SKM-1 (cell line): ENCODE data around the gene LDLRAD3.

ENCODE experiments used
- DNase-seq: peaks from one replicate; lab custom pipeline; 2025; ENCODE audit not compliant: unreplicated experiment; lab: John Stamatoyannopoulos, UW

LDLRAD3 gene

GRCh38 chr11:36261094-36261493 lies 317.2 kb downstream of the LDLRAD3 start:
- DNase-seq, result no peak

GRCh38 chr11:36264011-36264972 lies 320.4 kb downstream of the LDLRAD3 start:
- no peak for DNase-seq

GRCh38 chr11:36264973-36265344 lies 321.1 kb downstream of the LDLRAD3 start:
- no peak for DNase-seq

GRCh38 chr11:36265793-36266628 lies 322.1 kb downstream of the LDLRAD3 start:
- peak; percentile 12 for DNase-seq

DNA sequence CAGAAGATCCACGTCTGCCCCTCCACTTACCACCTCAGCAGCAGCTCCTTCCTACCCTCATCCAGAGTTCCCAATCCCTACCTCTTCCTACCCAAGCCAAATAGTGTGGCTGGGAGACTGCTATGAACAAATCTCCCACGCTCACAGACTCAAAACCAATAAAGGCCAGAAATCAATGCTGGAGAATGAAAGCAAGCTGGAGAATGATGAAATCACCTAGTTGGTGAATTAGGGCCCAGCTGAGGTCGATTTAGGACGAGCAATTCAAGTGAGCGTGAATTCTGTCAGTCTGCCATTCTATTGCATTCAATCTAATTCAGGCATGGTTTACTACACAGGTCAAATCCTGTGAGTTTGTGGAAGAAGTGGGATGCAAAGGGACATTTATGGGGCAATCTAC lies 322.9 kb downstream of the LDLRAD3 start:
- no peak for DNase-seq

DNA sequence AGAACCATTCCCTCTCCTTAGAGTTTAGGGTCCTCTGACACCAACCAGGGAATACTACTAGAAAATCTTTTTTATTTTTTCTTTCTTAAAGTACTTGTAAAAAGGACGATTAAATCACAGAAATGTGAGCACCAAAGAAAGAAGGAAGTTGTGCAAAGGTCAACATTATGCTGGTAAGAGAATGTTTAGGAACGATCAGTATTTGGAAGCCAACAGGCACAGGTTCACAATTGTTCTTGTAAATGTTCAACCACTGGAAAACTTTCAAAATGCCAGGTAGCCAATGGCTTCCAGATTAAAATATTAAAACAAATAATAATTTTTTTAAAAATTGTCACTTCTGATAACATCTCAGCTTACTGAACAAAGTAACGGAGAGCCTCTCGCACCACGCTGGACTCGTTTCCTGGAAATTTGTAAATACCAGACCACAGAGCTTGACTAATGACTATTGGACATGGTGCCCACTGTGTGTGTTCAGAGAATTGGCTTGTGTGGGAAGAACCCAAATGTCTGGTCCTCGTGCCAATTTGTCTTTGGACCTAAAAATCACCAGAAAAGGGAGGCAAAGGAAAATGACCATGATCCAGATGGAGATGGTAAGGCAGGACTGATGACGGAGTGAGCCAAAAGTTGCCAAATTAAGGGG lies 324.6 kb downstream of the LDLRAD3 start:
- no peak for DNase-seq

DNA sequence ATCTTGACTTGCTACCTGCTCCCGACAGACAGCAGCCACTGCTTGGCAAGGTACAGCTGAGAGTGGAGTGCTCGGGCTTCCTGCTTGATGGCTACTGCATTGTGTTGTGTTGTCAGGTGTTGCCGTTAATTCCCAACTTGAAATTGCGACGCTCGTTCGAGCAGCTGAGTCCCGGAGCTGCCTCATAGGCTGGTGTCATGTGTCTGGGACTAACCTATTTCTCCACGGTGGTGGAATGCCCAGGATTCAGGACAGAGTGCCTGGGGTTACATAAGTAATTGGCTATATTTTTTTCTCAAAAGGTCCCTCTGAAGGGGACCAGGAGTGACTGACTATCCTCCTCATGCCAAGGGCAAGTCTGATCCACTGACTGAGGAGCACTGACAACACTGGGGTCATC lies 326.8 kb downstream of the LDLRAD3 start:
- no peak for DNase-seq

- no peak for DNase-seq
These were observed 328.0 kb downstream of the LDLRAD3 start for GRCh38 chr11:36271794-36272407.

DNA sequence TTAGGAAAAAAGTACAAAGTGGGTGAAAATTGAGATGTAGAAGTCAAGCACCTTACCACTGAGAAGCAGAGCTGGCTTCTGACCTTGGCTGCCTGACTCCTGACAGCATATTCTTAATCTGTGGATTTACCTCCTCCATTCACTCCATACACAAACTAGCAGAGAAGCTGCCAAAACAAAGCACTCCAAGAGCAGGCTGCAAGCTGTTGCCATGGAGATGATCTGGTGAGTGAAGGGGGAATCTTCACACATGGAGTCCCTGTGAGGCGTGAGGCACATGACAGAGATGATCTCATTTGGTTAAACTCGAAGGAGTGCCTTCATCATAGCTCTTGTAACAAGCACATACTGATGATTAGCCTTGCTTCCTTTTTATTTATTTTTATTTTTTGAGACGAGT lies 329.2 kb downstream of the LDLRAD3 start:
- DNase-seq, result no peak

- DNase-seq, result no peak
These were observed 330.6 kb downstream of the LDLRAD3 start for GRCh38 chr11:36274414-36274813.

DNA sequence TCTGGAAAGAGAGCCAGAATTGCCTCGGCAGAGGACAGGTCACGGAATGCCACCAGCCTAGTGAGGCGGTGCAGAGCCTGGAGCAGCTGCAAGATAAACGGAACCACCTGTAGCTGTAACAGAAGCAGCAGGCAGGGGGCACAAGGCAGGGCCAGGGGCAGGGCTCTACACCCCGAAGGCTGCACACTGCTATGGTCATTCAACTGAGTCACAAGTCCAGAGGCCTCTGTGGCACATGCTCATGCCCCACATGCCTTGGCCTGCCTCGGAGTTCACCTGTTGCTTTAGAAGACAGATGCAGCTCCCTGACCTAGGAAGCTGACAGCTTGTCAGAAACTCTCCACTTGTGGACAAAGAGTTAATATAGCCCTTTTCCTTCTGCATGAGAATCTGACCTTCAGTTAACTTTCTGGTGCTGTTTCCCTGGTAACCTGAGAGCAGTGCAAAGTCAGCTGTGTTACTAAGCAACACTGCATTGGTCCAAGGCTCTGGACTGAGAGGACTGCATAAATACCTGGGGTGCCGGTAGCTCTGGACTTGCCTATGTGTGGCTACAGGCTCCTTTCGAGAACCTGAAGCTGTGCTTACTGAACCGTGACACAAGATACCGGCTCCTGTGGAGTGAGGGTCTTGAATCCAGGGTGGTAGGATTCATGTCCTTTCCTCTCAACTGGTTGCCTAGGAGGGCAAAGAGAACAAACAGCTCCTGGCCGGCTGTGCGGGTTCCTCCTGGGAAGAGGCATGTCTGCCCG lies 334.8 kb downstream of the LDLRAD3 start:
- DNase-seq, result no peak

DNA sequence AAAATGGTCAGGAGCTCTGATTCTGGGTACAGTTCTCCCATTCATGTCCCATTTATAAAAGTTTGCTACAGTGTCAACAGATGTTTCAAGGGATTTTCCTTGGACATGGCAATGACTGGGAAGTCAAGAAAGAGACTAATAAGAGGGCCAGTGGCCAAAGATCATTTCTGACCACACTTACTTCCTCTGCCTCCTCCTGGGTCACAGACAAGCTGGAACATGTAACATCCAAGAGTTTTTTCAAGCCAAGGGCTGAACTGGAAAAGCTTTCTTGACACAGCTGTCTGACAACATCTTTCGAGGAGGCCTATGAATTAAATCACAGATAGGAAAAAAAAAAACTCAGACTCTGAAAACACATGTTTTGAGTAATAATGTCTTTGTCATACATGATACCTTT lies 336.7 kb downstream of the LDLRAD3 start:
- no peak for DNase-seq
